IMR-90 (cell line): ENCODE measurements around the gene ABI3. TPM values are rescaled to one million over a fixed set of nuclear protein-coding genes. Genes with fewer than 3 reads are reported as not detected.

Source experiments
- ATAC-seq: fragments of 200-7000 bp; cut with Tn5 transposase; 2 replicates; pipeline ENCODE4 v1.9.1; 2020; ENCODE audit warnings: low read depth, mild to moderate bottlenecking, moderate library complexity
- BruUV-seq: library from RNA; stranded (reverse); fragments of 400-500 nt; replicated peaks from 2 replicates; lab custom pipeline; 2021; lab: Mats Ljungman, UMichigan
- CTCF ChIA-PET: fragments of 300-600 bp; formaldehyde crosslinking; extraction: SDS; loops from one replicate; lab custom pipeline; 2021; ENCODE audit warnings: antibody characterized with exemption; lab: Yijun Ruan, JAX
- POLR2A ChIA-PET: fragments of 300-600 bp; sonication (Branson Sonifier 250); formaldehyde crosslinking; loops from one replicate; lab custom pipeline; 2022; ENCODE audit warnings: antibody characterized with exemption; ENCODE audit not compliant: unreplicated experiment; lab: Charles Lee
- DNase-seq: peaks from one replicate; pipeline ENCODE4 v3.0.0; 2013
- H2AFZ ChIP-seq: replicated peaks from 2 replicates; pipeline ENCODE3; 2013; ENCODE audit warnings: low read length, mild to moderate bottlenecking; ENCODE audit not compliant: poor library complexity
- H2AK5ac ChIP-seq: 2 replicates; pipeline ENCODE4 v1.6.1; 2013; ENCODE audit warnings: low read depth, low read length, inconsistent platforms
- H2AK9ac ChIP-seq: replicated peaks from 2 replicates; pipeline ENCODE3; 2013; ENCODE audit warnings: mild to moderate bottlenecking, low read depth, low read length, moderate library complexity; ENCODE audit not compliant: poor library complexity
- H2BK120ac ChIP-seq: 2 replicates; pipeline ENCODE4 v1.6.1; 2013; ENCODE audit warnings: low read depth, low read length, inconsistent platforms
- H2BK15ac ChIP-seq: 3 replicates; pipeline ENCODE4 v1.6.1; 2013; ENCODE audit warnings: low read depth, low read length, inconsistent platforms
- H2BK20ac ChIP-seq: 2 replicates; pipeline ENCODE4 v1.6.1; 2013; ENCODE audit warnings: low read depth, mild to moderate bottlenecking, inconsistent platforms, low read length, moderate library complexity
- H2BK5ac ChIP-seq: 2 replicates; pipeline ENCODE4 v1.6.1; 2013; ENCODE audit warnings: mild to moderate bottlenecking, low read depth, low read length, inconsistent platforms; ENCODE audit not compliant: poor library complexity, severe bottlenecking
- H3K14ac ChIP-seq: replicated peaks from 2 replicates; pipeline ENCODE4 v1.6.1; 2013; ENCODE audit warnings: low read depth, low read length, inconsistent platforms
- H3K18ac ChIP-seq: 2 replicates; pipeline ENCODE4 v1.6.1; 2013; ENCODE audit warnings: low read depth, low read length, control low read depth
- H3K23ac ChIP-seq: 2 replicates; pipeline ENCODE4 v1.6.1; 2013; ENCODE audit warnings: low read depth, low read length, inconsistent platforms
- H3K27ac ChIP-seq: 2 replicates; pipeline ENCODE4 v1.5.1; 2013; ENCODE audit warnings: mild to moderate bottlenecking, control low read depth, low read length; ENCODE audit not compliant: insufficient read depth
- H3K27me3 ChIP-seq: 2 replicates; pipeline ENCODE4 v1.6.1; 2013; ENCODE audit warnings: low read length; ENCODE audit not compliant: control insufficient read depth, insufficient read depth
- H3K36me3 ChIP-seq: 2 replicates; pipeline ENCODE4 v1.6.1; 2013; ENCODE audit warnings: low read length, mixed read lengths; ENCODE audit not compliant: control insufficient read depth, insufficient read depth
- H3K4ac ChIP-seq: 2 replicates; pipeline ENCODE4 v1.6.1; 2013; ENCODE audit warnings: low read depth, low read length, inconsistent platforms
- H3K4me1 ChIP-seq: 2 replicates; pipeline ENCODE4 v1.6.1; 2013; ENCODE audit warnings: low read length, mixed read lengths; ENCODE audit not compliant: control insufficient read depth, insufficient read depth
- H3K4me2 ChIP-seq: 2 replicates; pipeline ENCODE4 v1.6.1; 2013; ENCODE audit warnings: low read depth, mild to moderate bottlenecking, control low read depth, low read length, moderate library complexity
- H3K4me3 ChIP-seq: 2 replicates; pipeline ENCODE4 v1.5.1; 2013; ENCODE audit warnings: low read depth, mild to moderate bottlenecking, control low read depth, low read length, moderate library complexity; ENCODE audit not compliant: insufficient read depth
- H3K56ac ChIP-seq: 2 replicates; pipeline ENCODE4 v1.6.1; 2013; ENCODE audit warnings: low read length, inconsistent platforms; ENCODE audit not compliant: insufficient read depth; ENCODE audit errors: extremely low read depth
- H3K79me1 ChIP-seq, 2 experiments: 2 replicates each; pipeline ENCODE4 v1.6.1; 2013; ENCODE audit warnings: low read length in 2 of 2, inconsistent platforms in 1 of 2, low read depth in 1 of 2
- H3K9ac ChIP-seq: 2 replicates; pipeline ENCODE4 v1.6.1; 2013; ENCODE audit warnings: low read depth, low read length, control low read depth
- H3K9me1 ChIP-seq: 2 replicates; pipeline ENCODE4 v1.6.1; 2013; ENCODE audit warnings: low read length, inconsistent platforms; ENCODE audit not compliant: insufficient read depth
- H3K9me3 ChIP-seq: 2 replicates; pipeline ENCODE4 v1.6.1; 2013; ENCODE audit warnings: low read length; ENCODE audit not compliant: control insufficient read depth, insufficient read depth
- H4K20me1 ChIP-seq: 2 replicates; pipeline ENCODE4 v1.6.1; 2013; ENCODE audit warnings: low read length, inconsistent platforms; ENCODE audit not compliant: insufficient read depth
- H4K5ac ChIP-seq: 2 replicates; pipeline ENCODE4 v1.6.1; 2013; ENCODE audit warnings: mild to moderate bottlenecking, low read depth, low read length, control low read depth
- H4K8ac ChIP-seq, 2 experiments: 2 replicates each; pipeline ENCODE4 v1.6.1; 2013; ENCODE audit warnings: low read depth in 2 of 2, low read length in 2 of 2, control low read depth in 1 of 2, inconsistent platforms in 1 of 2
- H4K91ac ChIP-seq: 2 replicates; pipeline ENCODE4 v1.6.1; 2013; ENCODE audit warnings: low read depth, low read length, inconsistent platforms; ENCODE audit not compliant: insufficient read depth
- BHLHE40 ChIP-seq: fragments of 150-350 bp; IDR thresholded peaks from 2 replicates; pipeline ENCODE4 v1.6.1; 2016; ENCODE audit warnings: mild to moderate bottlenecking, low read depth, low read length
- FOS ChIP-seq: fragments of 150-350 bp; IDR thresholded peaks from 2 replicates; pipeline ENCODE4 v1.6.1; 2016; ENCODE audit warnings: low read depth, low read length
- MAFK ChIP-seq: IDR thresholded peaks from 2 replicates; pipeline ENCODE4 v1.6.1; 2012; ENCODE audit warnings: low read depth, low read length, improper control_type of control experiment
- NFE2L2 ChIP-seq: fragments of 150-350 bp; IDR thresholded peaks from 2 replicates; pipeline ENCODE4 v1.6.1; 2016; ENCODE audit warnings: low read depth, mild to moderate bottlenecking, low read length
- RFX5 ChIP-seq: IDR thresholded peaks from 2 replicates; pipeline ENCODE4 v1.8.0; 2012; ENCODE audit warnings: low read depth, mild to moderate bottlenecking, low read length, moderate library complexity
- SMC3 ChIP-seq: fragments of 150-350 bp; IDR thresholded peaks from 2 replicates; pipeline ENCODE4 v1.6.1; 2016; ENCODE audit warnings: low read depth, mild to moderate bottlenecking, antibody characterized with exemption, low read length, moderate library complexity
- WGBS, 2 experiments: methylation state at CpG; one replicate each; pipeline versions ENCODE4 v1.1.5 to v1.1.7; 2013; ENCODE audit warnings: missing lambda C conversion rate in 2 of 2; ENCODE audit not compliant: insufficient read length in 1 of 2; ENCODE audit errors: extremely low coverage in 2 of 2; 5-methylcytosine and 5-hydroxymethylcytosine counted together
- dilution Hi-C: fragments of 300-500 bp; cut with HindIII; formaldehyde crosslinking; loops from one replicate; pipeline ENCODE4 v1.14.3; 2018; ENCODE audit warnings: low sequenced_read_pairs; ENCODE audit not compliant: unreplicated experiment
- in situ Hi-C: fragments of 300-500 bp; cut with MboI; formaldehyde crosslinking; loops from 3 replicates; pipeline ENCODE4 v1.14.3; 2019; ENCODE audit warnings: low sequenced_read_pairs, inconsistent platforms, mixed read lengths
- intact Hi-C: fragments of 100-400 bp; cut with micrococcal nuclease; formaldehyde crosslinking; loops from 2 replicates; pipeline ENCODE4 v1.10.0; 2022
- polyA plus RNA-seq, 3 experiments: library from polyadenylated mRNA; depleted of rRNA; stranded (reverse); fragments of >200 nt; gene quantifications; 2 replicates each; pipeline ENCODE4 v1.2.3, GENCODE V29; 2012; ENCODE audit warnings: low replicate concordance in 1 of 3
- total RNA-seq: library from RNA; depleted of rRNA; stranded (reverse); fragments of >200 nt; gene quantifications from 2 replicates; pipeline ENCODE4 v1.2.3, GENCODE V29; 2012
- TF ChIP-seq, protein P1 (sequence below): fragments of 150-350 bp; IDR thresholded peaks from 2 replicates; pipeline ENCODE4 v1.6.1; 2016; ENCODE audit warnings: low read depth, mild to moderate bottlenecking, low read length, moderate library complexity, borderline replicate concordance

ABI3 gene
- total and polyA plus RNA-seq, 2 of the 4 experiments (the other 2 are of a cell fraction) = 1.1 to 1.2 TPM

DNA sequence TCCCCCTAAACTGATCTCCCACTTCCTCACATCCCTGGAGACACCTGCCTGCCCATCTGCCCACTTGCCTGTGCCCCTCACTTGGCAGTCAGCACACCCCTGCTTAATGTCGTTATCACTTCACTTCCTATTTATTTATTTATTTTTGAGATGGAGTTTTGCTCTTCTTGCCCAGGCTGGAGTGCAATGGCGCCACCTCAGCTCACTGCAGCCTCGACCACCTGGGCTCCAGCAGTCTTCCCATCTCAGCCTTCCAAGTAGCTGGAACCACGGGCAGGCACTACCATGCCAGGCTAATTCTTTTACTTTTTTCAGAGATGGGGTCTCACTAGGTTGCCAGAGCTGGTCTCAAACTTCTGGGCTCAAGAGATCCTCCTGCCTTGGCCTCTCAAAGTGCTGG, 43.6 kb downstream of the ABI3 start:
- TF ChIP-seq FOS (no peak), SMC3 (no peak), BHLHE40 (no peak), MAFK (no peak), NFE2L2 (no peak), RFX5 (no peak)
- TF ChIP-seq, protein P1, sequence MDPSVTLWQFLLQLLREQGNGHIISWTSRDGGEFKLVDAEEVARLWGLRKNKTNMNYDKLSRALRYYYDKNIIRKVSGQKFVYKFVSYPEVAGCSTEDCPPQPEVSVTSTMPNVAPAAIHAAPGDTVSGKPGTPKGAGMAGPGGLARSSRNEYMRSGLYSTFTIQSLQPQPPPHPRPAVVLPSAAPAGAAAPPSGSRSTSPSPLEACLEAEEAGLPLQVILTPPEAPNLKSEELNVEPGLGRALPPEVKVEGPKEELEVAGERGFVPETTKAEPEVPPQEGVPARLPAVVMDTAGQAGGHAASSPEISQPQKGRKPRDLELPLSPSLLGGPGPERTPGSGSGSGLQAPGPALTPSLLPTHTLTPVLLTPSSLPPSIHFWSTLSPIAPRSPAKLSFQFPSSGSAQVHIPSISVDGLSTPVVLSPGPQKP = no peak
- no peak overlapping the region for H3K18ac ChIP-seq
- no peak for ATAC-seq

More for the DNA sequence above, 43.6 kb downstream of the ABI3 start:
- Histone ChIP-seq H3K4me3 (no peak overlapping the region), H4K91ac (no peak overlapping the region), H3K79me1 (no peaks in the 10 kb centered on the region), H4K5ac (no peak overlapping the region), H4K8ac (no peak overlapping the region), H3K4me2 (no peak overlapping the region), H2BK20ac (no peak overlapping the region), H2BK15ac (no peak overlapping the region), H2AK9ac (no peak overlapping the region), H2AK5ac (no peak overlapping the region), H3K9me1 (no peaks in the 10 kb centered on the region), H3K14ac (no peak overlapping the region), H3K9ac (no peak overlapping the region), H4K20me1 (no peaks in the 10 kb centered on the region), H3K27me3 (peaks cover 11% of the 10 kb centered on the region; the same call in 1 of the 2 replicates), H2BK120ac (no peak overlapping the region), H3K56ac (no peak overlapping the region), H3K23ac (no peak overlapping the region), H2BK5ac (no peak overlapping the region), H2AFZ (no peak overlapping the region), H3K36me3 (no peaks in the 10 kb centered on the region), H3K4me1 (no peaks in the 10 kb centered on the region), H3K4ac (no peak overlapping the region), H3K27ac (no peak overlapping the region), H3K9me3 (no peaks in the 10 kb centered on the region)
- intact Hi-C loops (no loop called here), dilution Hi-C loops (no loop called here), in situ Hi-C loops (no loop called here)
- BruUV-seq = no TSS peak
- CTCF ChIA-PET = interaction anchor here (0.6 to 1.4 kb wide), 4 partner anchors 13 to 117 kb away, joined by 3 to 5 read pairs (median 4); no protein-coding TSS in a partner anchor
- 0% methylated on average over 1 of the region's 4 CpGs; no CpG with 5 or more reads in 1 of the 2 experiments for WGBS, 2 experiments
- POLR2A ChIA-PET = no interaction called here
- no peak for DNase-seq
